Thoracic aorta (tissue), 2 donors: Measurements from ENCODE around the gene MTMR12. TPM values are rescaled to one million over a fixed set of nuclear protein-coding genes. Genes with fewer than 3 reads are reported as not detected.

ENCODE experiments used
- ATAC-seq: fragments of 150-250 bp; one replicate; pipeline ENCODE4 v1.8.0; 2017; ENCODE audit warnings: low read depth; ENCODE audit not compliant: insufficient number of reproducible peaks, low FRiP score
- DNase-seq: peaks from one replicate; pipeline ENCODE4 v3.0.0-alpha.2; 2020; ENCODE audit warnings: low spot score
- H3K27ac ChIP-seq, 2 donors: fragments of 200-600 bp; sonication (generic); 1 replicate in 1 of 2; 2 replicates in 1 of 2; pipeline ENCODE4 v1.5.1; 2016; ENCODE audit warnings: mild to moderate bottlenecking in 2 of 2, moderate library complexity in 2 of 2
- H3K27me3 ChIP-seq: fragments of 200-600 bp; sonication (generic); replicated peaks from 2 replicates; pipeline ENCODE4 v1.6.0; 2016; ENCODE audit warnings: mild to moderate bottlenecking; ENCODE audit not compliant: insufficient read depth
- H3K36me3 ChIP-seq: fragments of 200-600 bp; sonication (generic); one replicate; pipeline ENCODE4 v1.5.1; 2016
- H3K4me1 ChIP-seq, 2 donors: fragments of 200-600 bp; sonication (generic); 1 replicate in 1 of 2; 2 replicates in 1 of 2; pipeline versions ENCODE4 v1.5.1 to v1.6.0; 2016; ENCODE audit warnings: low read depth in 2 of 2, mild to moderate bottlenecking in 1 of 2; ENCODE audit not compliant: control insufficient read depth in 1 of 2
- H3K4me3 ChIP-seq: fragments of 200-600 bp; sonication (generic); 2 replicates; pipeline ENCODE4 v1.5.1; 2016; ENCODE audit warnings: mild to moderate bottlenecking
- H3K9me3 ChIP-seq: fragments of 200-600 bp; sonication (generic); 2 replicates; pipeline ENCODE4 v1.5.1; 2016
- CTCF ChIP-seq: fragments of 200-600 bp; sonication (generic); IDR thresholded peaks from one replicate; pipeline ENCODE4 v1.5.1; 2019; ENCODE audit warnings: antibody characterized with exemption
- total RNA-seq, 2 donors: library from RNA; depleted of rRNA; stranded (reverse); fragments of >200 nt; gene quantifications; one replicate each; pipeline versions ENCODE4 v1.1.0 to v1.2.3, GENCODE V29; 2016

The MTMR12 gene
- total RNA-seq, 2 donors from 2014 or later = 23.6 to 45.0 TPM

- TF ChIP-seq CTCF = no peak
- H3K27ac ChIP-seq = no peak overlapping the region
- H3K4me3 ChIP-seq = no peak overlapping the region
Observed at GRCh38 chr5:32270946-32271345, 41.8 kb downstream of the MTMR12 start.

GRCh38 chr5:32270178-32270577, 42.6 kb downstream of the MTMR12 start:
- TF ChIP-seq CTCF = no peak
- Histone ChIP-seq H3K4me3 (no peak overlapping the region), H3K27me3 (no peaks in the 10 kb centered on the region), H3K27ac (no peak overlapping the region), H3K4me1 (peaks cover 0 to 3% of the 10 kb centered on the region in 2 donors), H3K36me3 (peaks cover 47% of the 10 kb centered on the region), H3K9me3 (no peaks in the 10 kb centered on the region)
- ATAC-seq = no peak
- no peak for DNase-seq

More at GRCh38 chr5:32270946-32271345, 41.8 kb downstream of the MTMR12 start:
- H3K4me1 ChIP-seq = peaks cover 0 to 7% of the 10 kb centered on the region in 2 donors
- no peak for ATAC-seq
- no peaks in the 10 kb centered on the region for H3K27me3 ChIP-seq
- H3K36me3 ChIP-seq = peaks cover 47% of the 10 kb centered on the region
- no peaks in the 10 kb centered on the region for H3K9me3 ChIP-seq
- DNase-seq = no peak

- Histone ChIP-seq H3K4me1 (peaks cover 4 to 5% of the 10 kb centered on the region in 2 donors), H3K36me3 (peaks cover 34% of the 10 kb centered on the region), H3K9me3 (no peaks in the 10 kb centered on the region), H3K27ac (no peak overlapping the region), H3K27me3 (no peaks in the 10 kb centered on the region), H3K4me3 (no peak overlapping the region)
- DNase-seq (no peak), ATAC-seq (no peak)
- TF ChIP-seq CTCF = no peak
Observed at GRCh38 chr5:32265902-32266301, 46.8 kb downstream of the MTMR12 start.

GRCh38 chr5:32264957-32265572, 47.7 kb downstream of the MTMR12 start:
- H3K4me3 ChIP-seq = no peak overlapping the region
- no peak for TF ChIP-seq CTCF
- H3K27me3 ChIP-seq = no peaks in the 10 kb centered on the region
- ATAC-seq = no peak
- H3K27ac ChIP-seq = no peak overlapping the region
- DNase-seq = no peak
- H3K36me3 ChIP-seq = peaks cover 26% of the 10 kb centered on the region
- no peaks in the 10 kb centered on the region for H3K9me3 ChIP-seq
- peaks cover 4 to 5% of the 10 kb centered on the region in 2 donors for H3K4me1 ChIP-seq

- H3K27ac ChIP-seq = no peak overlapping the region
- H3K27me3 ChIP-seq = no peaks in the 10 kb centered on the region
- H3K9me3 ChIP-seq = no peaks in the 10 kb centered on the region
- ATAC-seq = no peak
- TF ChIP-seq CTCF = no peak
- H3K4me3 ChIP-seq = no peak overlapping the region
- peaks cover 4 to 5% of the 10 kb centered on the region in 2 donors for H3K4me1 ChIP-seq
- no peak for DNase-seq
- peaks cover 26% of the 10 kb centered on the region for H3K36me3 ChIP-seq
Observed at GRCh38 chr5:32263684-32264083, 49.1 kb downstream of the MTMR12 start.
